ENCODE measurements around the gene LCK. TPM values are rescaled to one million over a fixed set of nuclear protein-coding genes. Genes with fewer than 3 reads are reported as not detected.

Gene LCK
- 1 to 10 TPM in 3 of 12 donors, under 1 TPM in 7, not detected in 2; 0.49 to 4.2 (median 0.69) TPM for polyA plus RNA-seq (ENCODE audit: insufficient read length in 12 of 12)
- long read RNA-seq, donor 1, result 0 reads
- long read RNA-seq, donor 2, result 0 reads
- long read RNA-seq, donor 3, result 0 reads
- long read RNA-seq, donor 4, result 0 reads
- long read RNA-seq, donor 5, partial matches to known transcripts, result 0 of 1 reads
- long read RNA-seq, donor 5, other reads (novel, unspliced or antisense), result 0 of 1 reads
- long read RNA-seq, donor 6, result 0 reads
- long read RNA-seq, donor 7, result 0 reads
- long read RNA-seq, donor 8, result 0 reads
- long read RNA-seq, donor 9, result 0 reads
- long read RNA-seq, donor 10, result 0 reads
- long read RNA-seq, donor 11, result 0 reads

DNA sequence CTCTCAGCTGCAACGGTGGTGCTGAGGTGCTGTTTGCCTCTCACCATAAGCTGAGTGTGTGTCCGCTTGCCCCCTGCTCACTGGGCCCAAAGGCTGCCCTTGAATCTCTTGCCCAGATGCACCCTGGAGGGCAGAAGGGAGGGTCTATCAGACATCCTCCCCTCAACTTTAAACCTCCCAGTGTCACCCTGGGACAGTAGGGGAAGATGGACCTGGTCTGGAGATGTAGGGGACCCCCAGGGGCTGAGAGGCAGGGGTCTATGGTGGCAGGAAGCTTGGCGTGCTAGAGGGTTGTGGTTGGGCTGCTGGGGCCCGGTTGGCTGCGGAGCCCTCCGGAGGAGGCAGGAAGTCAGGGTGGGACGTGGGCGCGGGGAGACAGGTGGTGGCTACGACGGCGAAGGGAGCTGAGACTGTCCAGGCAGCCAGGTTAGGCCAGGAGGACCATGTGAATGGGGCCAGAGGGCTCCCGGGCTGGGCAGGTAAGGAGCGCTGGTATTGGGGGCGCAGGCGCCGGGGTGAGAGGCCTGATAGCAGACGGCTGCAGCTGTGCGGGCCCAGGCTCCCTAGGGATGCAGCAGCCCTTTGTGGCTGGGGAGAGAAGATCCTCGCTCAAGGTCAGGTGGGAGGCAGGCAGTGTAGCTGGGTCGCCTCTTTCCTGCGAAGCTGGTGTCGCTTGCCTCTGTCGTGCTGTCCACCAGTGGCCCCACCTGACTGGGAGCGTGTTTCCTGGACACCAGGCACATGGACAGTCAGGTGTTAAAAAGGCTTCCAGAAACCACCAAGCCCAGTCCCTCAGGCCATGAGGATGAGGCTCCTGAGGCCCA, at the start of gene LCK:
TSS of gene LCK (plus strand) at position 373 of the 824 bp plus-strand sequence. CDS start 23,065 bp downstream, outside the sequence.
- no peak for DNase-seq

DNA sequence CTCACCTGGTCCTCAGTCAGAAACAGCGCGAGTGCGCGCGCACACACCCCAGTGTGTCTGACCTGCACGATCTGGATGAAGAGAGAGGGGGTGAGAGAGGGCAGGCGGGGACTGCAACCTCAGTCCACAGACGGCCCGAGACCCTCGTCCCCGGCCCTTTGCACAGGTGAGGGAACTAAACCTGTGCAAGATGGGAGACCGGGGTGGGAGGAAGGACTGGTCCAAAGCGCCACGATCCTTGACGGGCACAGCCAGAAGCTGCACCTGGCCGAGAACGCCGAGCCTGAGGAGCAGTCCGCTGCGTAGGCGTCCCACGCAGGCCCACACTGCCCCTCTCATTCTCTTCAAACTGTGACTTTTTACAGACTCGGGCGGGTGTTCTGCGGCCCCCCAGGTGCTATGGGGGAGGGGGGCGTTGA, 46.1 kb upstream of the LCK start:
- DNase-seq, result no peak

DNA sequence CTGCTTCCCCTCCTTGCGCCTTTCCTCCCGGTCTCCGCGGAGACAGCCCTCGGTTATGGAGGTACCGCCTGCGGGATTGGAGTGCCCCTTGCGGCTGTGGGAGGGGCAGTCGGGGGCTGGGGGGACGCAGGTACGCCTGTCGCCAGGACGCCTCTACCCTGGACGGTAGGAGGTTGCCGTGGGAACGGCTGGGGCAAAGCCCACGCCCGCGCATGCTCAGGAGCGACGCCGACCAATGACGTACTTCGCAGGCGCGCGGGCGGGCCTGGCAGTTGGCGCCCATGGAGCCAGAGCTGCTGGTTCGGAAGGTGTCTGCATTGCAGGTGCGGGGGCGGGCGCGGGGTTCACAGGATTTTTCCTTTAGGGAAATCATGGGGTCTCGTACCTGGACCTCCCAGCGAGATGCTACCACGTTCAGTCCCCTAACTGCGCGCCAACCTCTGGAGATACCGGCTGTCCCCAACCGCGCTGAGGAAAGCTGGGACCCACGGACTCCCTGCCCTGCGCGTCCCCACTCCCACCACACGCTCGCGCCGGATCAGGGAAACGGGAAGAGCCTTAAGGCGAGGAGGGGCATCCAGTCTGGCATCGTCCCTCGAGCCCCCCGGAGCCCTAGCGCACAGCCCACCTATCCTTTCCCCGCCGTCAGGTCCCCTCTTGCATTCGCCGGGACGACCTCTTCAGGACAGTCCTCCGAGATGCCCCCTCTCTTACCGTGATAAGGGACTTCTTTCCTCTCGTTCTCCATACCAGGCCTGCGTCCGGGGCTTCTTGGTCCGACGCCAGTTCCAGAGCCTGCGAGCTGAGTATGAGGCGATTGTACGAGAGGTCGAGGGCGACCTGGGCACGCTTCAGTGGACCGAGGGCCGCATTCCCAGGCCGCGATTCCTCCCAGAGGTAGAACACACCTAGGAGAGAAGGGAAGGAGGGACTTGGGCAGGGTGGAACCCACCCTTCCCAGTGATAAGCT, 45.4 kb upstream of the LCK start, which contains the start of gene IQCC:
TSS of gene IQCC (plus strand) at position 271 of the 970 bp plus-strand sequence. CDS start at position 282, 11 bp downstream.
- peak; percentile 88 for DNase-seq

DNA sequence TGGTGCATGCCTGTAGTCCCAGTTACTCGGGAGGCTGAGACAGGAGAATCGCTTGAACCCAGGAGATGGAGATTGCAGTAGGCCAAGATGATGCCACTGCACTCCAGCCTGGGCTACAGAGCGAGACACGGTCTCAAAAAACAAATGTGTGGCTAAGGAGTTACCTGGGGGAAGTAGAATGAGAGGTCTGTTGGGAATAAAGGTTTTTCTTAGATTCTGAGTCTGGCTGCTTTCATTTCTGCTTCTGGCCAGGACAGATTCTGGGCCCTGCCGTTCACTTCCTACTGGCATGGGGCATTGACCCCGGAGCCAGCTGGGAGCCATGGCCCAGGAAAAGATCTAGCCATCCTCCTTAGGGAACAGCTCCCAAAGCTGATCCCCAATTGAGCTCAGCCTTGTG, 42.6 kb upstream of the LCK start:
- DNase-seq, result no peak

DNA sequence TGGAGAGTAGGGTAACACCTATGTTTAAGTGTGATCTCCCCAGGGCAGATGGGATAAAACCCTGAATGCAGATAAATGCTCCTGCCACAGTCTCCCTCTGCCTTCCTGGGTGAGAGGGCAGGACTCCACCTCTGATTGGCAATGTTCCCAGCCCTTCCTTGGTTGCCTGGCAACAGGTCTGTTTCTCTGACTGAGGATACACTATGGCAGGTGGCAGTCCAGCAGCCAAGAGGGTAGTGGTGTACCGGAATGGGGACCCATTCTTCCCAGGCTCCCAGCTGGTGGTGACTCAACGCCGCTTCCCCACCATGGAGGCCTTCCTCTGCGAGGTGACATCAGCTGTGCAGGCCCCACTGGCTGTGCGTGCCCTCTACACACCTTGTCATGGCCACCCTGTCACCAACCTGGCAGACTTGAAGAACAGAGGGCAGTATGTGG, 42.2 kb upstream of the LCK start, which contains the start of gene DCDC2B:
TSS of gene DCDC2B (plus strand) at position 199 of the 438 bp plus-strand sequence. CDS start at position 204, 5 bp downstream.
- no peak for DNase-seq

DNA sequence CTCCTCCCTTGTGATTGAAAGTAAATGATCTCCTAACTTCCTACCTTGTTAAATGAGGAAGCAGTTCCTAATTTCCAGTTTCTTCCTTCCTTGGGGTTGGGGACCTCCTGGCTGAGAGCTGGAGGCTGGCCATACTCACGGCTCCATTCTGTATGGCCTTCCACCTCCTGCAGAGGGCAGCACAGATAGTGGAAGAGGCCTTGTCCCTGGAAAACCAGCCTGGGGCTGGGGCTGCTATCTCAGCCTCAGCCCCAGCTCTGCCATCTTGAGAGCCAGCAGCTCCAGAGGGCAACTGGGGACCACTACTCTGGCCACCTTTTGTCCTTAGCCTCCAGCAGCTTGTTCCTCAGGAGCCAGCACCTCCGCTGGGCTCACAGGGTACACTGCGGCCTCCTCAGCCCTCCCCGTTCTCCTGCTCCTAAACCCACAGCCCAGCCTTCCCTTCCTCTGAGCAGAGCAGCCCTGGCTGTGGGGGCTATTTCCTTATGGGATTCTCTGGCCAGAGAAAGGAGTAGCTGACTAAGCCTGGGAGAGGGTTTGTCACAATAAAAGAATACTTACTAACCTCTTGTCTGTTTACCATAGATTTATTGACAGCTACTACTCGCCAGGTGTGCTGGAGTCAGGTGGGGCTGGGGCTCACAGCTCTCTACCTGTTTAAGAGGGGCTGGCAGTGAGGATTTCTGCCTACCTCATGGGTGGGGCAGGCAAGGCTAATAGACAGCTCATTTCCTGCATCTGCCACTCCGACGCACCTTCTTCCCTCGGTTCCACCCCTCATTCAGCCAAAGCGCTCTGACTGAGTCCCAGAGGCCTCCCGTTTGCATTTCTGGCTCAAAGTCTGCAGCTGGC, 35.2 kb upstream of the LCK start:
- DNase-seq, result peak; percentile 46

DNA sequence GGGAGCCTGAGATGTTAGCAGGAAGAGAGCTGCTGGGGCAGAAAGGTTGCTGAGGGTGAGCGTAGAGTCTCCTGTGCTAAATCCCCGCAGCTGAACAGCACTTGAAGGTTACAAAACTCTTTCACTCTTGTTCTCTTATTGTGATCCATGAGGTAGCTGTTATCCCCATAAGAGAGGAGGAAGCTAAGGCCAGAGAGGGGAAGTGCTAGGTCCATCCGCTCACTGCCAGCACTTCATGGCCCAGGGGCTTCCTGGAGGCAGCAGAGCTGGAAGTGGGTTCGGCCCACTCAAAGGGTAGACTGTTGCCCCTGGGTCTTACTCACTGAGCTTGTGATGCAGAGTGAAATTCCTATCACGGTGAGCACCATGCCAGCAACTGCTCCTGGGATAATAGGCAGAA, 34.5 kb upstream of the LCK start:
- no peak for DNase-seq

DNA sequence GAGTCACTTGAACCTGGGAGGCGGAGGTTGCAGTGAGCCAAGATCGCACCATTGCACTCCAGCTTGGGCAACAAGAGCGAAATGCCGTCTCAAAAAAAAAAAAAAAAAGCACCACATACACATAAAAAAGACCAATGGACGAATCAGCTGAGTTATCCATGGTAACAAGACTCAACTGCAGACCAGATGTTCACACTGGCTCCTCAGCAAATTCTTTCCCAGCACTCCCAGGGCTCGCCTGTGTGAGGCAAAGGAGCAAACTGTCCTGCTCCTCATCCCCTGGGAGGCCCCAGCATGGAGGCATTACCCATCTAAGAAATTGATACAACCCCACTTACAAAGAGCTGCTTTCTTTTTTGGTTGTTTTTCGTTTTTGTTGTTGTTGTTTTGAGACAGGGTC, 32.0 kb upstream of the LCK start:
- DNase-seq, result no peak

DNA sequence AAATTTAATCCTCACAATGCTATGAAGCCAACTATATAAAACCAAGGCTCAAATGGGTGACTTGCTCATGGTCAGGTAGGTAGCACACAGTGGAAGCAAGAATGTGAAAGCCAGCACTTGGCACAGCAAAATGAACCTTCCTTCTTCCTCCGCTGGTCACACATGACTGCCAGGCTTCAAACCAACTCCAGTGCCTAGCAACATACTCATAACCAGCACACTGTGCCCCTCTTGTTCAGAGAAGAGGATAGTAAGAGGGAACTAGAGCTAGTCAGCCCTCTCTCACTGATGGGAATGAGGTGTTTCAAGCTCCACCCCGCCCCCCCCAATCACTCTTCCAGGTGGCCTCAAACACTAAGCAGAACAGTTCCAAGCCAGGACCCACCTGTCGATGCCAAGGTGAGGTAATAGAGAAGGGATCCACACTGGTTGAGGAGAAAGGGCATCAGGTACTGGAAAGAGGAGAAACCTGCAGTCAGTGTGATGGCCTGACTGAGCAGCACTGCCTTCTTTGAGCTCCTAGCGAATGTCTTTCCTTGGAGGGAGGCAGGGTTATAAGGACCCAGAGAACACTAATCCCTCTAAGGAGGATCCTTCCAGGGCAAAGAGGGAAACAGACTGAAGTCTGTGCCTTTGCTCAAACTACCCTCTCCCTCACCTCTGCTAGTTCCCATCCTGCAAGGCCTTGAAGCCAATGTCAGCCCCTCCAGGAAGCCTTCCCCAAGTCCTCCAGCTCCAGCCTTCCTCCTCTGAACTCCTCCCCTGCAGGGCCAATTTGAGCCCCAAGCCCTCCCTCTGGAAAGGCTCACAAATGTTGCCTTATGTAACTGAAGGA, 30.1 kb upstream of the LCK start:
- no peak for DNase-seq

DNA sequence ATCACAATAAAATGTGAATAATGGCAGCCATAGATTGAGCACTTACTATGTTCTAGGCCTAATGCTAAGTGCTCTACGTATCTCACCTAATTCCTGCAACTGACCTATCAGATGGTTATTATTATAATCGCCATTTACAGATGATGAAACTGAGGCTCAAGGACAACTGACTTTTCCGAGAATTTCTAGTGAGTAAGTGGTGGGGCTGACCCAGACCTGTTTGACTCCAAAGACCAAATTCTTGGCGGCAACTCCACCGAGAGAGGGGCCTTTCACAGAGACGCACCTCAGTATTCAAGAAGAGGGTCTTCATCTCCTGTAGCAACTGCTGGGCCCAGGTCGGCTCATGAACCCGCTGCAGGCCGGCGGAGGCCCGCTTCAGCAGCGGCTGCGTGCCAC, 29.5 kb upstream of the LCK start:
- no peak for DNase-seq

DNA sequence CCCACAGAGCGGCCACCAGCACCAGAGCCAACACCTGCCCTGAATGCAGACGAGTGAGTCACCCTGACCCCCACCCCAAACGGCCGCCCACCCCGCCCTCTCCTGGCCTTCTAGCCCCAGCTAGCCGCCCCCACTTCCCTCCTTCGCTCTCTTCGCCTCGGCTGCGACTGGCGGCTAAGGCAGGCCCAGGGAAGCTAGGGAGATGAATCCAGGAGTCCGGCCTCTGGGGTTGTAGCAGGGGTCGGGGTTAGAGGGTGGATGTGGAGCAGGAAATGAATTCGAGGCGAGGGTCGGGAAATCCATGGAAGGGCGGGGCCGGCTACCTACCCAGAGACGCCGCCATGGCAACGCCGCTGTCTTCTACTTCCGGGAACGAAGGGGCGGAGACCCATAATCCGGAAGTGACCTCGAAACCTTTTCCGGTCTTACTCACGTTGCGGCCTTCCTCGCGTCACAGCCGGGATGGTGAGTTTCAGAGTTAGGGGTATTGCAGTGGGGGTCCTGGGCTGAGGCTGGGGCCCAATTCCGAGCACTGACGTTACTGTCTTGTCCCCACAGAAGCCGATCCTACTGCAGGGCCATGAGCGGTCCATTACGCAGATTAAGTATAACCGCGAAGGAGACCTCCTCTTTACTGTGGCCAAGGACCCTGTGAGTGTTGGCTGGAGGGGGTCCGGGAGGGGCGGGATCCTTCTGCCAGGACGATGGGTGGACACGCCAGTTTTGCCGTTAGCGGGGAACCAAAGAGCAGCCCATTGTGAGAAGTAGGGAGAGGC, 28.9 kb upstream of the LCK start, which contains the start of the genes EIF3I and TMEM234:
TSS of gene EIF3I (plus strand) at position 428 of the 776 bp plus-strand sequence. CDS start at position 463, 35 bp downstream.
TSS of gene TMEM234 (minus strand) at position 374 of the 776 bp plus-strand sequence. CDS start at position 343, 31 bp downstream.
- peak; percentile 96 for DNase-seq

DNA sequence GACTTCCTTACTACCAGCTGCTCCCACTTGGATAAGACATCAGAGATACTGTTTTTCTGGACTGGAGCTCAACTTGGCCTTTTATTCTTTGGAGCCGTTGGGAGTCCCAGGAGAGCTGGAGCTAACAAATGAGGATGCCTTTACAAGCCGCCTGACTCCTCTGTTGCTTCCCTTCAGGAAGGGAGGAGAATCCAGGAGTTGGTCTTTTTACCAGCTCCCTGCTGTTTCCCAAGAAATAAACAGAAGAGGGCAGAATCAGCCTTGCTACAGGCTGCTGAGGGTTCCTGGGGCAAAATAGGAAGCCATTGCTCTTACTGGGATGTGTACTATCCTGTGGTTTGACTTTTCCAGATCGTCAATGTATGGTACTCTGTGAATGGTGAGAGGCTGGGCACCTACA, 27.4 kb upstream of the LCK start:
- no peak for DNase-seq

DNA sequence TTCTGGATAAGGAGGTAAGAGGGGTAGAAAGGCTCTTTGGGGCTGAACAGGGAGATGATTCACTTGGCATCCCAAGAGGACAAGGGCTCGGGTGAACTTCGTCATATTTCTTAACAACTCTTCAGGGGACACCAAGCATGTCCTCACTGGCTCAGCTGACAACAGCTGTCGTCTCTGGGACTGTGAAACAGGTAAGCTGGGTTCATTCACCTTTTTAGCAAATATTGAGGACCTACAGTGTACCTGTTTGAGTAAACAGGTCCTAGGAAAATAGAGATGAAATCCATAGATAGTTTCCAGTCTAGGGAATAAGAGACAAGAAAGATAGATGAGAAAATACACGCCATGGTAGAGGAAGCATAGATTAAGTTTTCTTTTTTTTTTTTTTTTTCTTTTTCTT, 26.8 kb upstream of the LCK start:
- no peak for DNase-seq

DNA sequence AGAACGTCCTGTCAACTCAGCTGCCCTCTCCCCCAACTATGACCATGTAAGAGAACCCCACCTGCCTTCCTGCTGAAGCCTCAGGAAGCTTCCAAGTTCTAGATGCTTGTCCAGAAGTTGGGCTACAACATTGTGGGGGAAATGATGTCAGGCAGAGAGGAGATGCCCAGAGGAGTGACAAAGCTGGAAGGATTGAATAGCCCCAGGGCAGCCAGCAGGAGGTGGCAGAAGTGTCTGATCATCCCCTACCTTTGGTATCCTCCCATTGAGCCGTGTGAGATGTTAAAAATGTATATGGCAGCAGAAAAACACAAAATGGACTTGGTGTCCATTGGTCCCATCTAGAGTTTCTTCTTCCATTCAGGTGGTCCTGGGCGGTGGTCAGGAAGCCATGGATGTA, 22.3 kb upstream of the LCK start:
- DNase-seq, result no peak

DNA sequence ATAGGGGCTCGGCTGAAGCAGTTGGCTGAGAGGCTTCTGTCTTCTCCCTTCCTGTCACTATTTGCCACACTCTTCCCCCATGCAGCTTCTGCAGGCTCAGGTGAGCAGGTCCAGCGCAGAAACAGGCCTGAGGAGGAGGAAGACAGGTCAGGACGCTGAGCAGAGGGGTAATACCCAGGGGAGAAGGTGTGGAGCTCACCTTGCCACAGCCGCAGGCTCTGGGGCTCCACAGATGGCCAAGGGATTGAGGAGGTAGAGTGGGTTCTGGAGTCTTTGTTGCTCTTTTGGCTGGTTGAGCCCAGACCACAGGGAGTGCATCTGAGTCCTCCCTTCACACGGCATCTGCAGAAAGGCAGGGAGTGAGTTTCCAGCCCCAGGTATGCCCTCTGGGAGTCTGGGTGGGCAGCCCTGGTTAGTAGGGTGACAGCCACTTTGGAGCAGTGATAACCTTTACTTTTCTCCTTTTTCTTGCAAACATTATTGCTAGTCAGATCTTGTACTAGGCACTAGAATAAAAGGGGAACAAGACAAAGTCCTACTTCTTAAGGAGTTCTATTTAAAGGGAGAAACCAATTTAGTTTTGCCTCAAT, 19.1 kb upstream of the LCK start:
- DNase-seq, result no peak

DNA sequence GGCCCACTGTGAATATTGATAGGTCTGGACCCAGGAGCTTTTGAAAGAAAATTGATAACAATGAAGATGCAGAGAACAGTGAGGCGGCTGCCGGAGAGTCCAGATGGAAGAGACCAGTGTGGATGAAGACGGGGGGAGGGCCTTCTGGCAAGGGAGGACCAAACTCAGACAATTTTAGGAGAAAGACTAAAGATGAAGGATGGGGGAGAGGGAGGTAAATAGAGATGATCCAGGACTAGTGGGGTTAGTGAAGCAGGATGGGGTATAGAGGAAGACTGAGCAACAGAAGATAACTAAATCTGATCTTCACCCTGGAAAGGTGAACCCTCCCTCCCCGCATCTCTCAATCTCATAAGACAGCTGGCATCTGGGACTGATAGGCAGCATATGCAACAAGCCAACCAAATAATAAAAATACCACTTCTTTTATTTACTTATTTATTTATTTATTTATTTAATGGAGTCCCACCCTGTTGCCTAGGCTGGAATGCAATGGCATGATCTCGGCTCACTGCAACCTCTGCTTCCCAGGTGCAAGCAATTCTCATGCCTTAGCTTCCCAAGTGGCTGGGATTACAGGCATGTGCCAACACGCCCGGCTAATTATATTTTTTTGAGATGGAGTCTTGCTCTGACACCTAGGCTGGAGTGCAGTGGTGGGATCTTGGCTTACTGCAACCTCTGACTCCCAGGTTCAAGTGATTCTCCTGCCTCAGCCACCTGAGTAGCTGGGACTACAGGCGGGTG, 18.3 kb upstream of the LCK start:
- DNase-seq, result no peak

DNA sequence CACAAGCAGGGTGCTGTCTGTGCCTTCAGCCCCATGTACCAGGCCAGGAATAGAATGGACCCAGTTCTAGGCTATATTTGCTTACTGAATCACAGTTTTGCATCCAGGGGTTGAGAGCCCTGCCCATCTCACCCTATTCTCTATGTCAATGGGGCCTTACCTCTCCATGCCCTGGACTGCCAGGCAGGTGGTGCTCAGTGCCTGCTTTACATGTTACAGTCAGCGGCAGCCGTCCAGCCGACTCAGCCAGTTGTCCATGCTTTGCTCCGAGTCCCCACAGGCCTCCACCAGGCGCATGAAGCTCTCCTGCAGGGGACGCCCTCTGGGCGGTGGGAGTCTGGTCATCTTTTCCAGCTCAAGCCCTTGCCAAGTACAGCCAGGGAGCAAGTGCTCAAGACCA, 16.3 kb upstream of the LCK start:
- no peak for DNase-seq
